CD4-positive, alpha-beta T cell treated with Interleukin-4 for 1 hour (primary cell): ENCODE data around the gene SLC10A3.

Source experiments
- DNase-seq, 2 donors: peaks; one replicate each; pipeline ENCODE4 v3.0.0-alpha.2; 2020 to 2022

Gene SLC10A3

DNA sequence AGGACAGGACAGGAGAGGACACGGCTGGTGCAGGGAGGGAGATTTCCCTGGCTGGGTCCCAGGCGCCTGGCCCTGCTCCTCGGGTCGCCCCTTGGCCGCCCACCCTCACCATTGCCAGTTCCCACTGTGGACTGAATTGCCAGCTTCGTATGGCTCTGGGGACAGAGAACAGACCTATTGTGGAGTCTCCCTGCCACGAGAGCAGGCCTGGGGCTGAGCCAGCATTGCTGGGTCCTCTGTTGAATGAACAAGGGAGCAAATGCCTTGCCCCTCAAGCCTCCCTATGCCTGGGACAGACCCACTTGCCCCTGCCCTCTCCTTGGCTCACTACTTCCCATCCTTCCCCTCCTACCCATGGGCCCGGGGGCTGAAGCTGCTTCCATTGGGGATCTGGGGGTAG is 28.0 kb downstream of the SLC10A3 start:
- no peak for DNase-seq

DNA sequence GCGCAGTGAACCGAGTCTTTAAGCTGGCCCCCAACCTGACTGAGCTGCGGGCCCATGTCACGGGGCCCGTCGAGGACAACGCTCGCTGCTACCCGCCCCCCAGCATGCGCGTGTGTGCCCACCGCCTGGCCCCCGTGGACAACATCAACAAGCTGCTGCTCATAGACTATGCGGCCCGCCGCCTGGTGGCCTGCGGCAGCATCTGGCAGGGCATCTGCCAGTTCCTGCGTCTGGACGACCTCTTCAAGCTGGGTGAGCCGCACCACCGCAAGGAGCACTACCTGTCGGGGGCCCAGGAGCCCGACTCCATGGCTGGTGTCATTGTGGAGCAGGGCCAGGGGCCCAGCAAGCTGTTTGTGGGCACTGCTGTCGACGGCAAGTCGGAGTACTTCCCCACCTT is 30.1 kb downstream of the SLC10A3 start:
- no peak for DNase-seq

DNA sequence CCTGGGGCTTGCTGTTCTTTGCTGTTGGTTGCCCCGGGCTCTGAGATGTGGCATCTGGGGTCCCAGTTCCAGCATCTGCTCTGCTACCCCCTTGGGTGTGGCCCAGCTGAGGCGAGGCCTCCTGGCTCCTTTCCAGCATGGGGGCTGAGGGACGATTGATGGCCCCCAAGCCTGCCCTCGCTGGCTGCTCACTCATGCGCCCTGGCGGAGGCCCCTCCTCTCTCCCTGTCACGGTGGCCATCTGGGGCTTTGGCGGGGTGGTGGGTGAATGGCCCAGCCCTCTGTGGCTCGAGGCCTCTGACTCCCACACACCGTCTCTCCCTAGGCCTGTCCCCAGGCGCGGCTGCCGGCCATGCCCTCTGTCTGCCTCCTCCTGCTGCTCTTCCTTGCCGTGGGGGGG is 30.6 kb downstream of the SLC10A3 start:
- no peak for DNase-seq

DNA sequence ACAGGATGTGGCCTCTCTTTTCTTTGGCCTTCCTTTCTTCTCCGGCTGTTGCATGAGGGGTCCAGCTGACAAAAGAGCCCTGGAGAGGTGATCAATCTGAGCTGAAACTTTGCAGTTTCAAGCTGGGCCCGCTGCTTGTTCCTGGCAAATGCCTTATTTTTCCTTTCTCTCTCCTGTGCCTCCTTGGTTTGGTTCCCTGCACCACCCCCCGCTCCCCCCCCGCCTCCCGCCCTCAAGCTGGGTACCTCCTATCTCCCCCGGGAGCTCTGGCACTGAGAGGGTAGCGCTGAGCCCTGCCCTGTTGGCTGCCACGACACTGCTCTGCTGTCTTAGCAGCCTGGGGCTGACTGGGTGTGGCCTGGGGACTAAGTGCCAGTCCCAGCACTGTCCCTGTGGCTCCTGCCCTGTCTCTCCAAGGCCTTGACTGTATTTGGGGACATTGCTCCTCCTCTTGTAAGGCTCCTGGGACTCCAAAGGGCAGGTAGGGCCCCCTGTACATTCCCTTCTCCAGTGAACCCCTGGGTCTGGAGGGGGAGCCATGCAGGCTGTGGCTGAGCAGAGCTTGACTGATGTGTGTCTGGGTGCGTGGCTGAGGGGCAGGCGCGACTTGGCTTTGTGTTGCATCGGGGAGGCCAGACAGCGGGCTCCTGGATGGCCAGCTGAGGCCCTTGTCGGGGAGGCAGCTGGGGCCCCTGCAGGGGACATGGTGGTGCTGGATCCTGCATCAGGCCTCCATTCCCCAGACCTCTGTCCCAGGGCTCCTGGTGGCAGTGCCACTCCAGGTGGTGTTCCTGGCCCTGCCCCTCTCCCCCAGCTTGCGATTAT is 31.3 kb downstream of the SLC10A3 start:
- DNase-seq = peak in 1 of 2 donors; percentile 17

- DNase-seq = peak; percentile 47 to 73
These were observed 32.1 kb downstream of the SLC10A3 start, which contains the start of gene PLXNA3 for GRCh38 chrX:154458116-154458953. Gene PLXNA3, plus strand, starts transcription at chrX:154458281. Its CDS starts 1,903 bp downstream, at chrX:154460184.

- peak; percentile 62 to 74 for DNase-seq
These were observed 32.8 kb downstream of the SLC10A3 start for GRCh38 chrX:154457491-154458115.

- DNase-seq = no peak
These were observed 37.6 kb downstream of the SLC10A3 start for GRCh38 chrX:154452823-154453222.

- DNase-seq = no peak
These were observed 40.1 kb downstream of the SLC10A3 start for GRCh38 chrX:154450312-154450711.

GRCh38 chrX:154449618-154450017 is 40.8 kb downstream of the SLC10A3 start:
- no peak for DNase-seq

- DNase-seq = no peak
These were observed 41.9 kb downstream of the SLC10A3 start for GRCh38 chrX:154448484-154448883.

GRCh38 chrX:154446430-154446829 is 44.0 kb downstream of the SLC10A3 start:
- DNase-seq = no peak

DNA sequence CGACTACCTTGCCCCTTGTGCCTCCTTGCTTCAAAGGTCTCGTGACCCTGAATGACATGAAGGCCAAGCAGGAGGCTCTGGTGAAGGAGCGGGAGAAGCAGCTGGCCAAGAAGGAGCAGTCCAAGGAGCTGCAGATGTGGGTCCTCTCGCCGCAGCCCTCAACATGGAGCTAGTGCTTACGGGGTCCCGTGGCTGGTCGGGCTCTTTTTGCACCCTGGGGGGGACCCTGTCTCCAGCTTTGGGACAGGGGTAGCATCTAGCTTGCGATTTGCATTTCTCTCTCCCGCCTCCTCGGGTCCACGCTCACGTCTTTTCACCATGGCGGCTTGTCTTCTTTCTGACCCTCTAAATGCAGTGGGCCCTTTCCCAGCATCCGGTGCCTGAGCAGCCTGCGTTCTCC is 44.7 kb downstream of the SLC10A3 start:
- DNase-seq = no peak

DNA sequence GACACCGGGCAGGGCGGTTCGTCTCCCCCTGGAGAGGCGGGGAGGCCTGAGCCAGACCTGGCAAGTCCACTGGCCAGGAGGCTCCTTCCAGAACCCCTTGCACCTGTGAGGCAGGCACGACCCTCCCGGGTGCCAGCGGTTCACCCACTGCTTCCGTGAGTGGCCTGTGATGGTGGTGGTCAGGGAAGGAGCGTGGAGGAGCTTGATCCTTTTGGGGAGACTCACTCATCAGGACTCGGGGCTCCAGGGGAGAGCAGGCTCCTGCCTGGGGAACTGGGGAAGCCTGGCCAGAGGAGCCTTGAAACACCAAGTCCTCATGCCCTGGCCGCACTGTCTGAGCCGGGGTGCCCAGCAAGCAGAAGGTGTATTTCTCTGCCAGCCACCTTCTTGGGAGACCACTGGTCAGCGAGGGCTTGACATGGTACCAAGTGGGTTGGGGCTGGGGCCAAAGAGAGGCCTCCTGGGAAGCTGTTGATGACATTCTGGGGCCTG is 45.6 kb downstream of the SLC10A3 start:
- no peak for DNase-seq

DNA sequence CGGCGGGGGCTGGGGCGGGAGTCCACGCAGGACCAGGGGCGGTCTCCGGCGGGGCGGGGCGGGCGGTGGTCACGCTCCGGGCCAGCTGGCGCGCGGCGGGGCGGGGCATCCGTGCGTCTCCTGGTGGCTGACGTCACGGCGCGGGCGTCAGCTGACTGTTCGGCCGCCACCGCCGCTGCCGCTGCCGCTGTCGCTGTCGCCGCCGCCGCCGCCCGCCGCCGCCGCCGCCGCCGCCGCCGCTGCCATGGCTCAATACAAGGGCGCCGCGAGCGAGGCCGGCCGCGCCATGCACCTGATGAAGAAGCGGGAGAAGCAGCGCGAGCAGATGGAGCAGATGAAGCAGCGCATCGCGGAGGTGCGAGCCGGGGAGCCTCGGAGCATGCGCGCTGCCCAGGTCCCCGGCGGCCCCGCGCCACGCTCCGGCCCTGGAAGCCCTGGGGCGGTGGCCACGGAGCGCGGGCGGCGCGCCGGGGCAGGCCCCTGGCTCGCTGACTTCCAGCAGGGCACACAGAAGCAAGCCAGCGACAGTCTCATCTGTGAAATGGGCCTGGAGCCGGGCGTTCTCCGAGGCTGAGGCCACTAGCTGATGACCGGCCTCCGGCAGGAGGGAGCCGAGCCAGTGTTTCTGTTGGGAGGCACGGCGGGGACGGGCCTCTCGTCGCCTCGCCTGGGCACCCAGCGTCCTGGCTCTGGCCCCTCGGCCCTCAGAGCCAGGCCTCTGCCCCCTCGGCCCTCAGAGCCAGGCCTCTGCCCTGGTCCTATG is 46.3 kb downstream of the SLC10A3 start, which contains the start of gene FAM50A:
Gene FAM50A (plus strand): TSS at position 150 of the 763 bp plus-strand sequence. CDS start 95 bp downstream, at position 245.
- DNase-seq = peak; percentile 71 to 76

GRCh38 chrX:154443479-154443910 is 46.9 kb downstream of the SLC10A3 start:
- DNase-seq = no peak

DNA sequence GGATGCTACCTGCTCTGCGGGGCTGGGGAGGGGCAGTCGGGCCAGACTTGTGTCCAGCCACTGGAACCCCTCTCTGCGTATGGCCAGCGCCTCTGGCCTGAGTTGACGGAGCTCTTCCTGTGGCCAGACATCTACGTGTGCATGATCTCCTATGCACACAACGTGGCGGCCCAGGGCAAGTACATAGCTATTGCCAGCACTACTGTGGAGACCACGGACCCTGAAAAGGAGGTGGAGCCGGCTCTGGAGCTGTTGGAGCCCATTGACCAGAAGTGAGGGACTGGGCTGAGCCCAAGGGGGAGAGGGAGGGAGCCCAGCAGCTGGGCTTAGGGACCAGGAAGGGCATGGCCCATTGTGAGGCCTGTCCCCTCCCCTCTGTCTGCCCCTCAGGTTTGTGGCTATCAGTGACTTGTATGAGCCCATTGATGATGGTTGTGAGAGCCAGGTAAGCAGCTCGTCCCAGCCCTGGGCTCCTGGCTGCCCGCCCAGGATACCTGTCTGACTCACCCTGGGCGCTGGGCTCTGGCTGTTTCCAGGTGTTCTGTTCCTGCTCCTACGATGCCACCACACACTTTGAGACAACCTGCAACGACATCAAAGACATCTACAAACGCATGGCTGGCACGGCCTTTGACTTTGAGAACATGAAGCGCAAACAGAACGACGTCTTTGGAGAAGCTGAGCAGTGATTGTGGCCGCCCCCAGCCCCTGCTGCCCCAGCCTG is 48.3 kb downstream of the SLC10A3 start:
- DNase-seq = no peak

- no peak for DNase-seq
These were observed 48.9 kb downstream of the SLC10A3 start for GRCh38 chrX:154441564-154441963.

- no peak for DNase-seq
These were observed 49.6 kb downstream of the SLC10A3 start for GRCh38 chrX:154440623-154441357.

- DNase-seq = no peak
These were observed 50.6 kb downstream of the SLC10A3 start for GRCh38 chrX:154439841-154440240.

- no peak for DNase-seq
These were observed 52.2 kb downstream of the SLC10A3 start for GRCh38 chrX:154437971-154438893.
